HEK293 (cell line): Measurements from ENCODE around the gene MAPK8IP3.

Source experiments
- EGR2 ChIP-seq: fragments of 450-650 bp; formaldehyde crosslinking; IDR thresholded peaks from 2 replicates; pipeline ENCODE4 v1.5.1; 2016; ENCODE audit warnings: low read depth, missing biosample characterization, missing genetic modification characterization
- MEIS1 ChIP-seq: sonication (generic); formaldehyde crosslinking; IDR thresholded peaks from 2 replicates; pipeline ENCODE4 v1.8.1; 2022; ENCODE audit warnings: missing genetic modification reagents, mild to moderate bottlenecking, borderline replicate concordance
- OSR2 ChIP-seq: fragments of 450-650 bp; formaldehyde crosslinking; IDR thresholded peaks from 2 replicates; pipeline ENCODE4 v1.5.1; 2016; ENCODE audit warnings: missing biosample characterization, missing genetic modification characterization
- SP7 ChIP-seq: fragments of 450-650 bp; formaldehyde crosslinking; IDR thresholded peaks from 2 replicates; pipeline ENCODE4 v1.5.1; 2016; ENCODE audit warnings: missing biosample characterization, missing genetic modification characterization
- ZBTB1 ChIP-seq: fragments of 450-650 bp; formaldehyde crosslinking; IDR thresholded peaks from 2 replicates; pipeline ENCODE4 v1.5.1; 2016; ENCODE audit warnings: missing biosample characterization, missing genetic modification characterization
- ZBTB21 ChIP-seq: fragments of 450-650 bp; formaldehyde crosslinking; IDR thresholded peaks from 2 replicates; pipeline ENCODE4 v1.5.1; 2017; ENCODE audit warnings: missing biosample characterization, missing genetic modification characterization
- ZIC2 ChIP-seq: fragments of 450-650 bp; formaldehyde crosslinking; IDR thresholded peaks from 2 replicates; pipeline ENCODE4 v1.5.1; 2016; ENCODE audit warnings: missing biosample characterization, missing genetic modification characterization
- ZNF132 ChIP-seq: fragments of 450-650 bp; formaldehyde crosslinking; IDR thresholded peaks from 2 replicates; pipeline ENCODE4 v1.5.1; 2017; ENCODE audit warnings: missing biosample characterization, missing genetic modification characterization, borderline replicate concordance
- ZNF16 ChIP-seq: fragments of 450-650 bp; formaldehyde crosslinking; IDR thresholded peaks from 2 replicates; pipeline ENCODE4 v1.5.1; 2016; ENCODE audit warnings: low read depth, missing biosample characterization, missing genetic modification characterization
- ZNF211 ChIP-seq: fragments of 450-650 bp; formaldehyde crosslinking; IDR thresholded peaks from 2 replicates; pipeline ENCODE4 v1.5.1; 2016; ENCODE audit warnings: low read depth, missing biosample characterization, missing genetic modification characterization
- ZNF623 ChIP-seq: fragments of 450-650 bp; formaldehyde crosslinking; IDR thresholded peaks from 2 replicates; pipeline ENCODE4 v1.5.1; 2016; ENCODE audit warnings: missing biosample characterization, missing genetic modification characterization
- ZNF76 ChIP-seq: fragments of 450-650 bp; formaldehyde crosslinking; IDR thresholded peaks from 2 replicates; pipeline ENCODE4; 2016; ENCODE audit warnings: low read depth, missing biosample characterization, missing genetic modification characterization, borderline replicate concordance
- TF ChIP-seq, protein P1 (sequence below): fragments of 450-650 bp; formaldehyde crosslinking; IDR thresholded peaks from 2 replicates; pipeline ENCODE4 v1.5.1; 2016; ENCODE audit warnings: missing biosample characterization, missing genetic modification characterization
- TF ChIP-seq, protein P2 (sequence below): fragments of 450-650 bp; formaldehyde crosslinking; conservative IDR thresholded peaks from 2 replicates; pipeline ENCODE4 v1.5.1; 2016; ENCODE audit warnings: low read depth, missing biosample characterization, missing genetic modification characterization
- TF ChIP-seq, protein P3 (sequence below): fragments of 450-650 bp; formaldehyde crosslinking; IDR thresholded peaks from 2 replicates; pipeline ENCODE4 v1.5.1; 2016; ENCODE audit warnings: missing biosample characterization, missing genetic modification characterization
- TF ChIP-seq, protein P4 (sequence below): fragments of 450-650 bp; formaldehyde crosslinking; IDR thresholded peaks from 2 replicates; pipeline ENCODE4 v1.5.1; 2016; ENCODE audit warnings: missing biosample characterization, missing genetic modification characterization
- TF ChIP-seq, protein P5 (sequence below): fragments of 450-650 bp; formaldehyde crosslinking; IDR thresholded peaks from 2 replicates; pipeline ENCODE4 v1.5.1; 2016; ENCODE audit warnings: missing biosample characterization, missing genetic modification characterization
- TF ChIP-seq, protein P6 (sequence below): fragments of 450-650 bp; formaldehyde crosslinking; IDR thresholded peaks from 2 replicates; pipeline ENCODE4 v1.5.1; 2017; ENCODE audit warnings: missing biosample characterization, missing genetic modification characterization
- TF ChIP-seq, protein P7 (sequence below): fragments of 450-650 bp; formaldehyde crosslinking; optimal IDR thresholded peaks from 2 replicates; pipeline ENCODE3; 2016; ENCODE audit warnings: missing biosample characterization, mild to moderate bottlenecking, missing genetic modification characterization
- TF ChIP-seq, protein P8 (sequence below): fragments of 450-650 bp; formaldehyde crosslinking; IDR thresholded peaks from 2 replicates; pipeline ENCODE4 v1.5.1; 2017; ENCODE audit warnings: missing biosample characterization, missing genetic modification characterization

The MAPK8IP3 gene

DNA sequence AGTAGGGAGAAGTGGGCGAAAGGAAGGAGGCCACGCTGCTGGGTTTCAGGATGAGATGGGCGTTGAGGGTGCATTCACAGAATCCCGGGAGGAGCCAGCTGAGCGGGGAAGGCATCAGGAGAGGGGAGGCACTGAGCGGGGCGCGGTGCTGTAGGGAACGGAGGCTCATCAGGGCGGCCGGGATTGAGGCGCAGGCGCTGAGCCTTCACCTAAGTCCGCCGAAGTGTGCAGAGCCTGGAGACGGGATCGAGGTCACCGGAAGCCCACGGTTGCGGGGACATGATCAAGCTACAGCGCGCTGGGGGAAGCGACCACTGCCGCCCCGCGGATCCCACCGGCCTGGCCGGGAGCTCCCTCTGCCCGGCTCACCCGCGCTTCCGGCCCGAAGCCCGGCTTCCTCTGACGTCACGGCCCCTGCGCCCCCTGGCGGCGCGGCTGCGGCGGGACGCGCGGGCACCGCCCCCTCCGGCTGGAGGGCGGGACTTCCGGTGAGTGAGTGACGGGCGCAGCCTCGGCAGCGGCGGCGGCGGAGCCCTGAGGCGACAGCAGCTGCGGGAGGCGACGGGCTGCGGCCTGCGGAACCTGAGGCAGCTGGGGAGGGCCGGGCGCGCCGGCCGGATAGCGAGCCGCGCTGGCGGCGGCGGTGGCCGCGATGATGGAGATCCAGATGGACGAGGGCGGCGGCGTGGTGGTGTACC lies at the start of gene MAPK8IP3 (continued):
- TF ChIP-seq, protein P1, sequence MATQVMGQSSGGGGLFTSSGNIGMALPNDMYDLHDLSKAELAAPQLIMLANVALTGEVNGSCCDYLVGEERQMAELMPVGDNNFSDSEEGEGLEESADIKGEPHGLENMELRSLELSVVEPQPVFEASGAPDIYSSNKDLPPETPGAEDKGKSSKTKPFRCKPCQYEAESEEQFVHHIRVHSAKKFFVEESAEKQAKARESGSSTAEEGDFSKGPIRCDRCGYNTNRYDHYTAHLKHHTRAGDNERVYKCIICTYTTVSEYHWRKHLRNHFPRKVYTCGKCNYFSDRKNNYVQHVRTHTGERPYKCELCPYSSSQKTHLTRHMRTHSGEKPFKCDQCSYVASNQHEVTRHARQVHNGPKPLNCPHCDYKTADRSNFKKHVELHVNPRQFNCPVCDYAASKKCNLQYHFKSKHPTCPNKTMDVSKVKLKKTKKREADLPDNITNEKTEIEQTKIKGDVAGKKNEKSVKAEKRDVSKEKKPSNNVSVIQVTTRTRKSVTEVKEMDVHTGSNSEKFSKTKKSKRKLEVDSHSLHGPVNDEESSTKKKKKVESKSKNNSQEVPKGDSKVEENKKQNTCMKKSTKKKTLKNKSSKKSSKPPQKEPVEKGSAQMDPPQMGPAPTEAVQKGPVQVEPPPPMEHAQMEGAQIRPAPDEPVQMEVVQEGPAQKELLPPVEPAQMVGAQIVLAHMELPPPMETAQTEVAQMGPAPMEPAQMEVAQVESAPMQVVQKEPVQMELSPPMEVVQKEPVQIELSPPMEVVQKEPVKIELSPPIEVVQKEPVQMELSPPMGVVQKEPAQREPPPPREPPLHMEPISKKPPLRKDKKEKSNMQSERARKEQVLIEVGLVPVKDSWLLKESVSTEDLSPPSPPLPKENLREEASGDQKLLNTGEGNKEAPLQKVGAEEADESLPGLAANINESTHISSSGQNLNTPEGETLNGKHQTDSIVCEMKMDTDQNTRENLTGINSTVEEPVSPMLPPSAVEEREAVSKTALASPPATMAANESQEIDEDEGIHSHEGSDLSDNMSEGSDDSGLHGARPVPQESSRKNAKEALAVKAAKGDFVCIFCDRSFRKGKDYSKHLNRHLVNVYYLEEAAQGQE (tag by site-specific recombination), result 0 out of 2 replicates have a peak, but pooled peaks have one; percentile 22
- no peak for TF ChIP-seq ZNF211 (tag by site-specific recombination)
- TF ChIP-seq, protein P2, sequence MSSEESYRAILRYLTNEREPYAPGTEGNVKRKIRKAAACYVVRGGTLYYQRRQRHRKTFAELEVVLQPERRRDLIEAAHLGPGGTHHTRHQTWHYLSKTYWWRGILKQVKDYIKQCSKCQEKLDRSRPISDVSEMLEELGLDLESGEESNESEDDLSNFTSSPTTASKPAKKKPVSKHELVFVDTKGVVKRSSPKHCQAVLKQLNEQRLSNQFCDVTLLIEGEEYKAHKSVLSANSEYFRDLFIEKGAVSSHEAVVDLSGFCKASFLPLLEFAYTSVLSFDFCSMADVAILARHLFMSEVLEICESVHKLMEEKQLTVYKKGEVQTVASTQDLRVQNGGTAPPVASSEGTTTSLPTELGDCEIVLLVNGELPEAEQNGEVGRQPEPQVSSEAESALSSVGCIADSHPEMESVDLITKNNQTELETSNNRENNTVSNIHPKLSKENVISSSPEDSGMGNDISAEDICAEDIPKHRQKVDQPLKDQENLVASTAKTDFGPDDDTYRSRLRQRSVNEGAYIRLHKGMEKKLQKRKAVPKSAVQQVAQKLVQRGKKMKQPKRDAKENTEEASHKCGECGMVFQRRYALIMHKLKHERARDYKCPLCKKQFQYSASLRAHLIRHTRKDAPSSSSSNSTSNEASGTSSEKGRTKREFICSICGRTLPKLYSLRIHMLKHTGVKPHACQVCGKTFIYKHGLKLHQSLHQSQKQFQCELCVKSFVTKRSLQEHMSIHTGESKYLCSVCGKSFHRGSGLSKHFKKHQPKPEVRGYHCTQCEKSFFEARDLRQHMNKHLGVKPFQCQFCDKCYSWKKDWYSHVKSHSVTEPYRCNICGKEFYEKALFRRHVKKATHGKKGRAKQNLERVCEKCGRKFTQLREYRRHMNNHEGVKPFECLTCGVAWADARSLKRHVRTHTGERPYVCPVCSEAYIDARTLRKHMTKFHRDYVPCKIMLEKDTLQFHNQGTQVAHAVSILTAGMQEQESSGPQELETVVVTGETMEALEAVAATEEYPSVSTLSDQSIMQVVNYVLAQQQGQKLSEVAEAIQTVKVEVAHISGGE, result peak; percentile 96
- TF ChIP-seq, protein P3, sequence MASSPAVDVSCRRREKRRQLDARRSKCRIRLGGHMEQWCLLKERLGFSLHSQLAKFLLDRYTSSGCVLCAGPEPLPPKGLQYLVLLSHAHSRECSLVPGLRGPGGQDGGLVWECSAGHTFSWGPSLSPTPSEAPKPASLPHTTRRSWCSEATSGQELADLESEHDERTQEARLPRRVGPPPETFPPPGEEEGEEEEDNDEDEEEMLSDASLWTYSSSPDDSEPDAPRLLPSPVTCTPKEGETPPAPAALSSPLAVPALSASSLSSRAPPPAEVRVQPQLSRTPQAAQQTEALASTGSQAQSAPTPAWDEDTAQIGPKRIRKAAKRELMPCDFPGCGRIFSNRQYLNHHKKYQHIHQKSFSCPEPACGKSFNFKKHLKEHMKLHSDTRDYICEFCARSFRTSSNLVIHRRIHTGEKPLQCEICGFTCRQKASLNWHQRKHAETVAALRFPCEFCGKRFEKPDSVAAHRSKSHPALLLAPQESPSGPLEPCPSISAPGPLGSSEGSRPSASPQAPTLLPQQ (tag by site-specific recombination), result peak; percentile 64; the same call in 1 of the 2 replicates
- peak; percentile 10; the same call in 1 of the 2 replicates for TF ChIP-seq ZIC2
- TF ChIP-seq, protein P4, sequence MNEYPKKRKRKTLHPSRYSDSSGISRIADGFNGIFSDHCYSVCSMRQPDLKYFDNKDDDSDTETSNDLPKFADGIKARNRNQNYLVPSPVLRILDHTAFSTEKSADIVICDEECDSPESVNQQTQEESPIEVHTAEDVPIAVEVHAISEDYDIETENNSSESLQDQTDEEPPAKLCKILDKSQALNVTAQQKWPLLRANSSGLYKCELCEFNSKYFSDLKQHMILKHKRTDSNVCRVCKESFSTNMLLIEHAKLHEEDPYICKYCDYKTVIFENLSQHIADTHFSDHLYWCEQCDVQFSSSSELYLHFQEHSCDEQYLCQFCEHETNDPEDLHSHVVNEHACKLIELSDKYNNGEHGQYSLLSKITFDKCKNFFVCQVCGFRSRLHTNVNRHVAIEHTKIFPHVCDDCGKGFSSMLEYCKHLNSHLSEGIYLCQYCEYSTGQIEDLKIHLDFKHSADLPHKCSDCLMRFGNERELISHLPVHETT (tag by site-specific recombination), result peak; percentile 64; the same call in 1 of the 2 replicates
- TF ChIP-seq ZBTB1 (tag by site-specific recombination), result peak; percentile 92
- TF ChIP-seq, protein P5, sequence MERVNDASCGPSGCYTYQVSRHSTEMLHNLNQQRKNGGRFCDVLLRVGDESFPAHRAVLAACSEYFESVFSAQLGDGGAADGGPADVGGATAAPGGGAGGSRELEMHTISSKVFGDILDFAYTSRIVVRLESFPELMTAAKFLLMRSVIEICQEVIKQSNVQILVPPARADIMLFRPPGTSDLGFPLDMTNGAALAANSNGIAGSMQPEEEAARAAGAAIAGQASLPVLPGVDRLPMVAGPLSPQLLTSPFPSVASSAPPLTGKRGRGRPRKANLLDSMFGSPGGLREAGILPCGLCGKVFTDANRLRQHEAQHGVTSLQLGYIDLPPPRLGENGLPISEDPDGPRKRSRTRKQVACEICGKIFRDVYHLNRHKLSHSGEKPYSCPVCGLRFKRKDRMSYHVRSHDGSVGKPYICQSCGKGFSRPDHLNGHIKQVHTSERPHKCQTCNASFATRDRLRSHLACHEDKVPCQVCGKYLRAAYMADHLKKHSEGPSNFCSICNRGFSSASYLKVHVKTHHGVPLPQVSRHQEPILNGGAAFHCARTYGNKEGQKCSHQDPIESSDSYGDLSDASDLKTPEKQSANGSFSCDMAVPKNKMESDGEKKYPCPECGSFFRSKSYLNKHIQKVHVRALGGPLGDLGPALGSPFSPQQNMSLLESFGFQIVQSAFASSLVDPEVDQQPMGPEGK (tag by site-specific recombination), result peak; percentile 74
- TF ChIP-seq, protein P6, sequence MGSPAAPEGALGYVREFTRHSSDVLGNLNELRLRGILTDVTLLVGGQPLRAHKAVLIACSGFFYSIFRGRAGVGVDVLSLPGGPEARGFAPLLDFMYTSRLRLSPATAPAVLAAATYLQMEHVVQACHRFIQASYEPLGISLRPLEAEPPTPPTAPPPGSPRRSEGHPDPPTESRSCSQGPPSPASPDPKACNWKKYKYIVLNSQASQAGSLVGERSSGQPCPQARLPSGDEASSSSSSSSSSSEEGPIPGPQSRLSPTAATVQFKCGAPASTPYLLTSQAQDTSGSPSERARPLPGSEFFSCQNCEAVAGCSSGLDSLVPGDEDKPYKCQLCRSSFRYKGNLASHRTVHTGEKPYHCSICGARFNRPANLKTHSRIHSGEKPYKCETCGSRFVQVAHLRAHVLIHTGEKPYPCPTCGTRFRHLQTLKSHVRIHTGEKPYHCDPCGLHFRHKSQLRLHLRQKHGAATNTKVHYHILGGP (tag by site-specific recombination), result no peak
- TF ChIP-seq, protein P7, sequence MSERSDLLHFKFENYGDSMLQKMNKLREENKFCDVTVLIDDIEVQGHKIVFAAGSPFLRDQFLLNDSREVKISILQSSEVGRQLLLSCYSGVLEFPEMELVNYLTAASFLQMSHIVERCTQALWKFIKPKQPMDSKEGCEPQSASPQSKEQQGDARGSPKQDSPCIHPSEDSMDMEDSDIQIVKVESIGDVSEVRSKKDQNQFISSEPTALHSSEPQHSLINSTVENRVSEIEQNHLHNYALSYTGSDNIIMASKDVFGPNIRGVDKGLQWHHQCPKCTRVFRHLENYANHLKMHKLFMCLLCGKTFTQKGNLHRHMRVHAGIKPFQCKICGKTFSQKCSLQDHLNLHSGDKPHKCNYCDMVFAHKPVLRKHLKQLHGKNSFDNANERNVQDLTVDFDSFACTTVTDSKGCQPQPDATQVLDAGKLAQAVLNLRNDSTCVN (tag by site-specific recombination), result peak; percentile 84
- peak; percentile 93 for TF ChIP-seq ZNF76 (tag by site-specific recombination)
- 0 out of 2 replicates have a peak, but pooled peaks have one; percentile 19 for TF ChIP-seq ZNF16
- TF ChIP-seq ZNF623, result peak; percentile 23; the same call in 1 of the 2 replicates
- peak; percentile 64 for TF ChIP-seq OSR2
- TF ChIP-seq SP7 (tag by site-specific recombination), result peak; percentile 76
- 0 out of 2 replicates have a peak, but pooled peaks have one; percentile 19 for TF ChIP-seq MEIS1
- TF ChIP-seq EGR2 (tag by site-specific recombination), result peak; percentile 79
- TF ChIP-seq ZNF132 (tag by site-specific recombination), result no peak
- TF ChIP-seq ZBTB21 (tag by site-specific recombination), result peak; percentile 96
- TF ChIP-seq, protein P8, sequence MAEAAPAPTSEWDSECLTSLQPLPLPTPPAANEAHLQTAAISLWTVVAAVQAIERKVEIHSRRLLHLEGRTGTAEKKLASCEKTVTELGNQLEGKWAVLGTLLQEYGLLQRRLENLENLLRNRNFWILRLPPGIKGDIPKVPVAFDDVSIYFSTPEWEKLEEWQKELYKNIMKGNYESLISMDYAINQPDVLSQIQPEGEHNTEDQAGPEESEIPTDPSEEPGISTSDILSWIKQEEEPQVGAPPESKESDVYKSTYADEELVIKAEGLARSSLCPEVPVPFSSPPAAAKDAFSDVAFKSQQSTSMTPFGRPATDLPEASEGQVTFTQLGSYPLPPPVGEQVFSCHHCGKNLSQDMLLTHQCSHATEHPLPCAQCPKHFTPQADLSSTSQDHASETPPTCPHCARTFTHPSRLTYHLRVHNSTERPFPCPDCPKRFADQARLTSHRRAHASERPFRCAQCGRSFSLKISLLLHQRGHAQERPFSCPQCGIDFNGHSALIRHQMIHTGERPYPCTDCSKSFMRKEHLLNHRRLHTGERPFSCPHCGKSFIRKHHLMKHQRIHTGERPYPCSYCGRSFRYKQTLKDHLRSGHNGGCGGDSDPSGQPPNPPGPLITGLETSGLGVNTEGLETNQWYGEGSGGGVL (tag by site-specific recombination), result no peak; the same call in none of the 2 replicates
